Prostate gland (tissue), 2 donors: ENCODE data around the gene PARG. TPM values are rescaled to one million over a fixed set of nuclear protein-coding genes. Genes with fewer than 3 reads are reported as not detected.
"Not testable (repeated sequence)": the region's sequence is repeated elsewhere in the genome, so short reads cannot be mapped to it uniquely, and the experiment has no call there.

Source experiments
- DNase-seq: peaks from one replicate; pipeline ENCODE4 v3.0.0-alpha.2; 2019; ENCODE audit warnings: low spot score
- H3K27ac ChIP-seq, 2 donors: fragments of 200-600 bp; sonication (generic); 2 replicates each; pipeline ENCODE4 v1.5.1; 2017 to 2019
- H3K27me3 ChIP-seq: fragments of 200-600 bp; sonication (generic); replicated peaks from 2 replicates; pipeline ENCODE4 v1.5.1; 2019; ENCODE audit not compliant: insufficient read depth
- H3K36me3 ChIP-seq, 2 donors: fragments of 200-600 bp; sonication (generic); 1 replicate in 1 of 2; 2 replicates in 1 of 2; pipeline versions ENCODE4 v1.5.1 to v1.8.1; 2017 to 2019
- H3K4me1 ChIP-seq: fragments of 200-600 bp; sonication (generic); replicated peaks from 2 replicates; pipeline ENCODE4 v1.5.1; 2019
- H3K4me3 ChIP-seq, 2 donors: fragments of 200-600 bp; sonication (generic); 2 replicates each; pipeline ENCODE4 v1.5.1; 2017 to 2019
- H3K9me3 ChIP-seq: fragments of 200-600 bp; sonication (generic); 2 replicates; pipeline ENCODE4 v1.5.1; 2017
- CTCF ChIP-seq, 4 experiments: fragments of 200-600 bp in 2 of 4; fragments of 450-650 bp in 2 of 4; sonication (generic) in 2 of 4; IDR thresholded peaks; 1 replicate in 3 of 4; 2 replicates in 1 of 4; pipeline ENCODE4 v1.5.1; 2016 to 2019; ENCODE audit warnings: antibody characterized with exemption in 4 of 4, mild to moderate bottlenecking in 2 of 4, moderate library complexity in 2 of 4
- POLR2A ChIP-seq: fragments of 450-650 bp; IDR thresholded peaks from one replicate; pipeline ENCODE4 v1.6.1; 2016; ENCODE audit warnings: antibody characterized with exemption, mild to moderate bottlenecking
- POLR2AphosphoS5 ChIP-seq: sonication (generic); formaldehyde crosslinking; IDR thresholded peaks from one replicate; pipeline ENCODE4 v1.6.1; 2017; ENCODE audit warnings: antibody characterized with exemption
- WGBS: methylation state at CpG from one replicate; pipeline ENCODE4 v1.1.5; 2018; 5-methylcytosine and 5-hydroxymethylcytosine counted together
- intact Hi-C: fragments of 100-400 bp; cut with DNase I; formaldehyde crosslinking; loops from one replicate; pipeline ENCODE4 v1.14.2; 2022
- total RNA-seq, 2 donors: library from RNA; depleted of rRNA; stranded (reverse); fragments of >200 nt; gene quantifications; one replicate each; pipeline ENCODE4 v1.1.0, GENCODE V29; 2016

Gene PARG
- total RNA-seq, 2 donors from 2014 or later, result 19.4 to 37.4 TPM

DNA sequence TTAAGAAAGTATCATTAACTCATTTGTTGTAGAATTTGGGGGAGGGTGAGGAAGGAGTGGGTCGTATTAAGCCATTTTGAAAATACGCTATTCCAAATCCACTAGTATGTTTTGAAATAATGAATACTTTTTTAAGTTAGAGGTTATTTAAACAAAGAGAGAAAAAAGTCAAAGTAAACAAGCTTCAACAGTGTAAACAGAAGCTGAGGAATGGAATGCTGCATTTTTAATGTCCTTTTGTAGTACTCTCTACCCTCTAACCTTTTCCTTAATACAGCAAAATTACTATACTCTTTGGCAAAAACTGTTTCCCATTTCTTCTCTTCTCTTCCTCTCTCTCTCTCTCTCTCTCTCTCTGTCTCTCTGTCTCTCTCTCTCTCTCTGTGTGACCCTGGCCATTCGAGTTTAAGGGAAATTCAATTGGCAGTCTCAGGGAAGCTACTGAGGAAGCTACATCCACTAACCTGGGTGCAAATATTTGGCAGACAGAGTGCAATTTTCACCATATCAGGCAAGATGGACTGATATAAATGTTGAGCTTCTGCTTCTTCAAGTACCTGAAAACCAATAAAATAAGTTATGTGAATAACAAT lies 57.0 kb downstream of the PARG start:
- H3K36me3 ChIP-seq, H3K9me3 ChIP-seq, intact Hi-C loops, H3K4me3 ChIP-seq, DNase-seq, H3K4me1 ChIP-seq, H3K27ac ChIP-seq, H3K27me3 ChIP-seq: not testable (repeated sequence)
- WGBS, result 26% methylated on average over 1 of the region's 3 CpGs

DNA sequence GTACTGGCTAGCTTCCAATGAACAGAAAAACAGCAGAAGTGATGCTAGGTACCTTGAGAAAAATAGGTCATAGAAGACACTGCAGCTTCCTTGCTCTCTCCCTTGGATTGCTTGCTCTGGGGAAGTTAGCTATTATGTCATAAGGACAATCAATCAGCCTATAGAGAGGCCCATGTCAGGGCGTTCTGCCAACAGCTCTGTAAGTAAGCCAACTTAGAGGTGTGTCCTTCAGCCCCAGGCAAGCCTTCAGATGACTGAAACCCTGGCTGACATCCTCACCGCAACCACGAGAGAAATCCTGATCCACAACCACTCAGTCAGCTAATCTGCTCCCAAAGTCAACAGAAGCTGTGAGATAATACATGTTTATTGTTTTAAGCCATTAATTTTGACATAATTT lies 58.0 kb downstream of the PARG start:
- no CpG with 5 or more reads among the region's 3 CpGs for WGBS
- H3K27me3 ChIP-seq, DNase-seq: not testable (repeated sequence)

GRCh38 chr10:49882327-49882726 lies 59.5 kb downstream of the PARG start:
- intact Hi-C loops, H3K27me3 ChIP-seq, H3K36me3 ChIP-seq, H3K27ac ChIP-seq, H3K4me1 ChIP-seq, DNase-seq, H3K4me3 ChIP-seq, H3K9me3 ChIP-seq: not testable (repeated sequence)
- WGBS, result 95% methylated on average over 3 of the region's 3 CpGs

More for the DNA sequence above, 58.0 kb downstream of the PARG start:
- intact Hi-C loops, H3K27ac ChIP-seq, H3K36me3 ChIP-seq, H3K9me3 ChIP-seq, H3K4me1 ChIP-seq, H3K4me3 ChIP-seq: not testable (repeated sequence)

DNA sequence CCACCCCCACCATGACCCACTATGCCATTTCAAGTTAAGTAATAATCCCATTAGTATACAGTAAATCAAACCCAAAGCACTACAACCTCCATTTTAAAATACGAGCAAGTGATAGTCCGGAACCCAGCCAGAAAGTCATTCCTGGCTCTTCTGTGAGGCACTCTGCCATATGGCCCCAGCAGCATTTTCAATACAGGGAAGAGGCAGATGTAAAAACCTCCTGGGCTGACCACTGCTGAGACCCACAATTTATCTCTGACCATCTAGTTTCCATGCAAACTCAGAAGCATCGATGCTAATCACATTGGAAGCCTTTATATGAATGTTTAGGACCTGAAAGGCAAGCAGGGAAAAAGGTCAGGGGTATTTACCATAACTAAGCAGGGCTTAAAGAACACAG lies 69.1 kb downstream of the PARG start:
- intact Hi-C loops, H3K27me3 ChIP-seq, H3K4me1 ChIP-seq, H3K27ac ChIP-seq, H3K9me3 ChIP-seq, H3K4me3 ChIP-seq, DNase-seq, H3K36me3 ChIP-seq: not testable (repeated sequence)
- WGBS, result no CpG with 5 or more reads among the region's 3 CpGs

DNA sequence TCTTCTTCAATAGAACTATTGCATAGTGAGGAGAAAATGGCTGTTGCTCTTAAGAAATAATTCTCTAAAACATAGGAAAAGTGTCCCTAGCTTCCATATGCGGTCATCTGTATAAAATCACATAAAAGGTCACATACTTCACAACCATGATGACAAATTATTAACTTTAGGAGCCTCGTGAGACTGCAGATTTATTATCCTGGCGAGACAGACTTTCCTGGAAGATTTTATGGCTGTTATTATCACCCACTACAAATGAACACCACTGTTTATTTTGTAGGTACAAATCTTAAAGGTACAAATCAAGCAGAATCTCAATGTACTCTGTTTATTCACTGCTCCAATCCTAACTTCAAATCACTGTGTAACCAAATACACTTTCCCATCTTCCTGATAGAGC lies 70.4 kb downstream of the PARG start:
- no CpG with 5 or more reads among the region's 3 CpGs for WGBS
- H3K9me3 ChIP-seq, result not testable (repeated sequence)

GRCh38 chr10:49859933-49860332 lies 81.9 kb downstream of the PARG start:
- intact Hi-C loops, H3K4me1 ChIP-seq, H3K4me3 ChIP-seq, DNase-seq, H3K9me3 ChIP-seq, H3K27me3 ChIP-seq, H3K27ac ChIP-seq, H3K36me3 ChIP-seq: not testable (repeated sequence)
- 95% methylated on average over 5 of the region's 5 CpGs for WGBS

More for the DNA sequence above, 70.4 kb downstream of the PARG start:
- H3K36me3 ChIP-seq, H3K27ac ChIP-seq, H3K27me3 ChIP-seq, intact Hi-C loops, H3K4me3 ChIP-seq, DNase-seq, H3K4me1 ChIP-seq: not testable (repeated sequence)

DNA sequence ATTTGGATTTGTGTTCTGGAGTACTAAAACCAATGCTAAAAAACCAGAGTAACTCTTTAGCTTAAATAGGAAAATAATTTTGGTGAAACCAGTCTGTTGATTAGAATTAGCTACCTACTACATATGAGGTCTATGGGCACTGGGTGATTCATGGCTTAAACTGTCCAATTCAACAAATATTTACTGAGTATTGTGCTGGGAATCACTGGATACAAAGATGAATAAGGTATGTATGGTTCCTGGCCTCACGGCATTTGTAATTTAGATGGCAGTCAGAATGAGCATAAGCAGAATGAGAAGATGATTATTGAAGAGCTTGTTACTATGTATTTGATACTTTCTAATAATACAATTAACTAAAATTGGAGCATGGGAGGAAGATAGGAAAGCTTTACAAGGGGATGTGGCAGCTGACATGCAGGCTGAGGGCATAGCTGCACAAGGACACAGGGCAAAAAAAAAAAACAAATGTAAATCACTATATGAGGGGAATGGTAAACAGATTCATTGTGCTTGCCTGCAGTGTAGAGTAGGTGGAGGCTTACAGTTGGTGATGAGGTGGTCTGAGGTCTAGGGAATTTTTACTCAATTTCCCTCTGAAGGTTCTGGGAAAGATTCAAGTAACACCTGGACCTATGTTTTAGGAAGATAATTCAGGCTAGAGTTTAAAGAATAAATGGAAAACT lies 83.0 kb downstream of the PARG start:
- 100% methylated on average over 1 of the region's 1 CpG for WGBS
- H3K9me3 ChIP-seq, H3K4me3 ChIP-seq, DNase-seq, H3K27ac ChIP-seq, H3K27me3 ChIP-seq, H3K4me1 ChIP-seq, H3K36me3 ChIP-seq, intact Hi-C loops: not testable (repeated sequence)

DNA sequence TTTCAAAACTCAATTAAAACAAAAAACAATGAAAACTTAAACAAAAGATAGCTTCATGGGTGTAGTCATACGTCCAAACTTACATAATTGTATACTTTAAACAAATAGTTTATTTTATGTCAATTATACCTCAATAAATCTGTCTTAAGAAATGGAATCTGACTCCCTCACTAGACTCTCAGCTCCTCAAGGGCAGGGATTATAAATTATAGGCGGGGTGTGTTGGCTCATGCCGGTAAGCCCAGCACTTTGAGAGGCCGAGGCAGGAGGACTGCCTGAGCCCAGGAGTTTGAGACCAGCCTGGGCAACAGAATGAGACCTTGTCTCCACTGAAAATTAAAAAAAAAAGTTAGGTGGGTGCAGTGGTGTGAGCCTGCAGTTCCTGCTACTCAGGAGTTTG lies 92.3 kb downstream of the PARG start:
- H3K9me3 ChIP-seq, intact Hi-C loops, H3K36me3 ChIP-seq, H3K27ac ChIP-seq, H3K27me3 ChIP-seq, DNase-seq, H3K4me1 ChIP-seq, H3K4me3 ChIP-seq: not testable (repeated sequence)
- 79% methylated on average over 4 of the region's 4 CpGs for WGBS

DNA sequence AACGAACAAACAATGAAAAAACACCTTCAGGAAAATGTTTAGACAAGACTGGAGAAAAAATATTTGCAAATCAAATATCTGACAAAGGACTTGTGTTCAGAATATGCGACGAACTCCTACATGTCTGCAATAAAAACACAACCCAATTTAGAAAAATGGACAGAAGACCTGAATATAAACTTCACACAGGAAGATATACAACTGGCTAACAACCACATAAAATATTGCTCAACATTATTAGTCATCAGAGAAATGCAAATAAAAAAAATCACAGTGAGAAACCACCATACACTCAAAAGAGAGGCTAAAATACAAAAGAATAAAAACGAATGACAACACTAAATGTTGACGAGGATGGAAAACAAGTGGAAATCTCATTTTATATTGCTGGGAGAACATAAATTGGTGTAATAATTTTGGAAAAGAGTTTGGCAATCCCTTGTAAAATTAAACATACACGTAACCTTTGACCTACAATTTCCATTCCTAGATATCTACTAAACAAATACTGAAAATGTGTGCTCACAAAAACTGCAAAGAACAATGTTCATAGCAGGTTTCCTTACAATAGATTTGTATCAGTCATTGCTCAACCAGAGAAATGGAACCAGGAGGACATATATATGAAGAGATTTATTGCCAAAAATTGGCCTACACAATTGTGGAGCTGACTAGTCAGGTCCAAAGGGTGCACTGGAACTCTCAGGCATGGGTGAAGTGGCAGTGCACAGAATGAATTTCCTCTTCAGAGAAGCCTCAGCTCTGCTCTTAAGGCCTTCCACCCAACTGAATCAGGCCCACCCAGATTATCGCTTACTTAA lies 96.8 kb downstream of the PARG start:
- TF ChIP-seq POLR2AphosphoS5, result no peak
- TF ChIP-seq POLR2A, result no peak
- TF ChIP-seq CTCF (IDR thresholded peaks at IDR 0.05), result no peak
- Histone ChIP-seq H3K27ac (no peak overlapping the region), H3K9me3 (no peaks in the 10 kb centered on the region), H3K4me1 (no peaks in the 10 kb centered on the region), H3K4me3 (no peak overlapping the region), H3K36me3 (no peaks in the 10 kb centered on the region), H3K27me3 (no peaks in the 10 kb centered on the region)
- DNase-seq, result no peak
- intact Hi-C loops, result no loop called here
- WGBS, result 93% methylated on average over 7 of the region's 7 CpGs

DNA sequence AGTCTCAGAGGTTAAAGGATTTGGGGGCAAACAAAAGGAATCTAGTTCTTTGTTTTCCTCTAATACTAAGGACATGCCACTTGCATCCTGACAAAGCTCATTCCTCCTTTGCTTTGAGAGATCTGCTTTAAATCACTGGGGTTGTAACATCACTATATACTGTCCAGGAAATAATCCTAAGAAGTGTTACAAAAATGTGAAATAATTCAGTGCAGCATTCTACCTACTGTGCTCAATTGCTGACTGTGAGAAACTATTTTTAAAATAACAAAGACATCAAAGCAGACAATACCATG lies 99.5 kb downstream of the PARG start:
- H3K9me3 ChIP-seq, H3K4me1 ChIP-seq, H3K36me3 ChIP-seq, H3K4me3 ChIP-seq, DNase-seq, H3K27me3 ChIP-seq, intact Hi-C loops, H3K27ac ChIP-seq: not testable (repeated sequence)
